K562 (cell line): ENCODE measurements around the gene CHD8. TPM values are rescaled to one million over a fixed set of nuclear protein-coding genes. Genes with fewer than 3 reads are reported as not detected.

Experiments used
- C11orf30 ChIP-seq: fragments of 450-650 bp; IDR thresholded peaks from 2 replicates; pipeline ENCODE4 v1.6.1; 2016; ENCODE audit warnings: low read depth, mild to moderate bottlenecking
- CTCF ChIP-seq, 3 experiments: IDR thresholded peaks in 2 of 3; conservative IDR thresholded peaks in 1 of 3; 2 replicates each; pipeline ENCODE4 v1.5.1; 2011 to 2012; ENCODE audit warnings: low read length in 3 of 3, mild to moderate bottlenecking in 3 of 3, control low read depth in 2 of 3, improper control_type of control experiment in 1 of 3, inconsistent platforms in 1 of 3, low read depth in 1 of 3, mixed read lengths in 1 of 3, moderate library complexity in 1 of 3; ENCODE audit not compliant: insufficient read depth in 2 of 3
- EP400 ChIP-seq: fragments of 450-650 bp; IDR thresholded peaks from 2 replicates; pipeline ENCODE4 v1.6.1; 2017; ENCODE audit warnings: antibody characterized with exemption, mild to moderate bottlenecking, moderate library complexity
- EZH2 ChIP-seq: IDR thresholded peaks from 2 replicates; pipeline ENCODE4 v1.6.1; 2012; ENCODE audit warnings: low read depth, mild to moderate bottlenecking, inconsistent platforms, low read length, borderline replicate concordance
- FOS ChIP-seq: IDR thresholded peaks from 3 replicates; pipeline ENCODE4 v1.6.1; 2011; ENCODE audit not compliant: insufficient read length; ENCODE audit errors: extremely low read depth
- ILK ChIP-seq: fragments of 450-650 bp; IDR thresholded peaks from 2 replicates; pipeline ENCODE4 v1.6.1; 2016; ENCODE audit warnings: missing genetic modification characterization, low read depth, mild to moderate bottlenecking, missing compliant biosample characterization, moderate library complexity, borderline replicate concordance
- MYC ChIP-seq, 2 experiments: fragments of 250-450 bp in 1 of 2; sonication (Bioruptor Pico) in 1 of 2; IDR thresholded peaks; 2 replicates each; pipeline versions ENCODE4 v1.5.1 to v1.6.1; 2012 to 2021; ENCODE audit warnings: low read depth in 2 of 2, borderline replicate concordance in 1 of 2, improper control_type of control experiment in 1 of 2, low read length in 1 of 2, mild to moderate bottlenecking in 1 of 2, moderate library complexity in 1 of 2
- POLR2A ChIP-seq: fragments of 450-650 bp; conservative IDR thresholded peaks from 2 replicates; pipeline ENCODE4 v1.6.1; 2016
- PRDM10 ChIP-seq: fragments of 450-650 bp; IDR thresholded peaks from 2 replicates; pipeline ENCODE4 v1.6.1; 2018; ENCODE audit not compliant: partially characterized antibody
- SNAPC5 ChIP-seq: fragments of 250-450 bp; sonication (Bioruptor Pico); IDR thresholded peaks from 2 replicates; pipeline ENCODE4 v1.8.0; 2021; ENCODE audit warnings: moderate library complexity, mild to moderate bottlenecking, inconsistent platforms
- SOX6 ChIP-seq: fragments of 450-650 bp; IDR thresholded peaks from 2 replicates; pipeline ENCODE4 v1.6.1; 2014; ENCODE audit warnings: mild to moderate bottlenecking
- SRSF3 ChIP-seq: fragments of 200-400 bp; formaldehyde crosslinking; IDR thresholded peaks from 2 replicates; pipeline ENCODE4 v1.6.1; 2016; ENCODE audit warnings: mild to moderate bottlenecking, low read length, moderate library complexity; ENCODE audit not compliant: insufficient read depth
- TFAP4 ChIP-seq: sonication (generic); formaldehyde crosslinking; IDR thresholded peaks from 2 replicates; pipeline ENCODE4 v1.8.0; 2022; ENCODE audit warnings: missing genetic modification reagents, mild to moderate bottlenecking, moderate library complexity, borderline replicate concordance
- VEZF1 ChIP-seq: fragments of 200-800 bp; sonication (Bioruptor generic); IDR thresholded peaks from 2 replicates; pipeline ENCODE4 v1.6.1; 2017; ENCODE audit warnings: missing genetic modification characterization, missing compliant biosample characterization
- ZBTB7A ChIP-seq: IDR thresholded peaks from 2 replicates; pipeline ENCODE4 v1.6.1; 2011; ENCODE audit warnings: low read depth, mild to moderate bottlenecking, low read length, moderate library complexity, borderline replicate concordance; ENCODE audit not compliant: control insufficient read depth
- ZNF212 ChIP-seq: fragments of 450-650 bp; formaldehyde crosslinking; IDR thresholded peaks from 2 replicates; pipeline ENCODE4 v1.4.0; 2020; ENCODE audit warnings: mild to moderate bottlenecking
- ZNF408 ChIP-seq: fragments of 250-450 bp; sonication (Bioruptor Pico); IDR thresholded peaks from 2 replicates; pipeline ENCODE4 v1.4.0; 2020; ENCODE audit warnings: low read depth, mild to moderate bottlenecking, moderate library complexity
- ZNF551 ChIP-seq: fragments of 250-450 bp; sonication (Bioruptor Pico); IDR thresholded peaks from 2 replicates; pipeline ENCODE4 v1.5.0; 2021; ENCODE audit warnings: mild to moderate bottlenecking, moderate library complexity
- polyA plus RNA-seq, 8 experiments: library from polyadenylated mRNA; depleted of rRNA in 4 of 8; stranded (reverse) in 5 of 8; unstranded in 3 of 8; fragments of >200 nt; fragmentation: Nextera tagmentation in 2 of 8; fragmentation: Illumina TruSeq in 1 of 8; extraction: Ambion mirVana in 2 of 8; extraction: Trizol in 1 of 8; gene quantifications; 2 replicates each; pipeline versions ENCODE4 v1.2.1 to v1.2.3, GENCODE V29; 2011 to 2014; ENCODE audit warnings: inconsistent platforms in 1 of 8, missing spikeins in 1 of 8
- total RNA-seq, 7 experiments: library from RNA; depleted of rRNA in 6 of 7; stranded (reverse); fragments of >200 nt in 6 of 7; fragmentation: Illumina TruSeq in 2 of 7; extraction: Trizol in 2 of 7; gene quantifications; 2 replicates each; pipeline versions ENCODE4 v1.2.1 to v1.2.3, GENCODE V29; 2011 to 2021; ENCODE audit warnings: low replicate concordance in 1 of 7

CHD8 gene
- total and polyA plus RNA-seq, 9 of the 15 experiments (the other 6 are each of a cell fraction or from before 2014, with no cell fraction given): 11.1 to 51.2 (median 32.8) TPM

GRCh38 chr14:21455912-21456667, at the start of gene CHD8 (continued):
- peak; percentile 76 for TF ChIP-seq PRDM10
- no peak for TF ChIP-seq SNAPC5 (CRISPR knock-in tag)
- peak; percentile 10; the same call in 1 of the 2 replicates for TF ChIP-seq SOX6
- TF ChIP-seq ZNF551 (CRISPR knock-in tag): no peak
- peak; percentile 40; the same call in 1 of the 2 replicates for TF ChIP-seq VEZF1 (CRISPR knock-in tag)
- no peak for TF ChIP-seq ZNF408 (CRISPR knock-in tag)
- TF ChIP-seq CTCF (IDR thresholded peaks at IDR 0.05 in 2 of 3, conservative IDR thresholded peaks at IDR 0.05 in 1 of 3; ENCODE audit: insufficient read depth in 2 of 3, low read depth in 1 of 3, low read length in 3 of 3): peak; percentile 61 to 80 (median 77)
- TF ChIP-seq ZNF212 (CRISPR knock-in tag): no peak
- peak; percentile 77 for TF ChIP-seq EP400
- TF ChIP-seq TFAP4 (CRISPR knock-in tag): peak; percentile 61; the same call in 1 of the 2 replicates
- no peak for TF ChIP-seq SRSF3
- no peak for TF ChIP-seq ILK (tag)
- TF ChIP-seq EZH2: no peak
- peak; percentile 29 for TF ChIP-seq FOS
- peak; percentile 19; the same call in 1 of the 2 replicates for TF ChIP-seq ZBTB7A
- peak; percentile 24; the same call in 1 of the 2 replicates for TF ChIP-seq C11orf30
- TF ChIP-seq MYC (IDR thresholded peaks at IDR 0.05; ENCODE audit: low read depth, low read length): peak; percentile 81
- TF ChIP-seq MYC (CRISPR knock-in tag; IDR thresholded peaks at IDR 0.05; ENCODE audit: borderline replicate concordance, low read depth): no peak
- peak; percentile 85 for TF ChIP-seq POLR2A
